ENCODE data around the gene C5orf63. TPM values are rescaled to one million over a fixed set of nuclear protein-coding genes. Genes with fewer than 3 reads are reported as not detected.

Gene C5orf63
- total and polyA plus RNA-seq, 10 of the 15 experiments (the other 5 are each of a cell fraction or from before 2014, with no cell fraction given): 8.7 to 54.3 (median 11.9) TPM

- POLR2A ChIA-PET: no interaction called here
- Histone ChIP-seq H3K4me2 (ENCODE audit: control insufficient read depth, insufficient read depth) (no peak overlapping the region), H2AFZ (ENCODE audit: control insufficient read depth, low read depth, low read length) (no peak overlapping the region), H3K9me3 (replicated peaks; ENCODE audit: control insufficient read depth, insufficient read depth, low read length) (no peaks in the 10 kb centered on the region), H3K4me1 (ENCODE audit: control insufficient read depth, insufficient read depth, low read length) (no peaks in the 10 kb centered on the region), H3K9ac (ENCODE audit: control insufficient read depth, insufficient read depth, low read length) (no peak overlapping the region), H3K27me3 (replicated peaks in 1 of 2; ENCODE audit: control insufficient read depth in 2 of 2, insufficient read depth in 2 of 2, low read length in 1 of 2) (no peaks in the 10 kb centered on the region), H4K20me1 (ENCODE audit: control insufficient read depth, insufficient read depth) (no peaks in the 10 kb centered on the region), H3K4me3 (no peak overlapping the region), H3K79me2 (ENCODE audit: control insufficient read depth, insufficient read depth, low read length) (no peaks in the 10 kb centered on the region), H3K27ac (ENCODE audit: control insufficient read depth, insufficient read depth) (no peak overlapping the region), H3K36me3 (ENCODE audit: control insufficient read depth in 2 of 2, insufficient read depth in 2 of 2, low read length in 1 of 2) (no peaks in the 10 kb centered on the region)
- no peak for FAIRE-seq
- CTCF ChIA-PET: interaction anchor here (0.9 kb wide), 1 partner anchor 766 kb away, joined by 3 read pairs; no protein-coding TSS in a partner anchor
- intact Hi-C loops (cut with micrococcal nuclease; ENCODE audit: unreplicated experiment): no loop called here
- DNase-seq (ENCODE audit: low read depth, low spot score): no peak
- in situ Hi-C loops (cut with MboI): no loop called here
- no TSS peak for BruUV-seq (replicated peaks)
- TF ChIP-seq JUND (IDR thresholded peaks at IDR 0.05; ENCODE audit: low read depth, low read length) (no peak), BACH1 (IDR thresholded peaks at IDR 0.05; ENCODE audit: borderline replicate concordance) (no peak), MXI1 (IDR thresholded peaks at IDR 0.05; ENCODE audit: low read depth, low read length) (no peak), RUNX3 (IDR thresholded peaks at IDR 0.05; ENCODE audit: low read length) (no peak), TCF12 (IDR thresholded peaks at IDR 0.05; ENCODE audit: low read depth, low read length) (no peak), HDGF (IDR thresholded peaks at IDR 0.05) (no peak)
- RAD21 ChIA-PET (ENCODE audit: unreplicated experiment): no interaction called here
- no peak for ATAC-seq
- SMC1A ChIA-PET (ENCODE audit: uncharacterized antibody, unreplicated experiment): interaction anchor here (1.3 kb wide), 1 partner anchor 207 kb away, joined by 3 read pairs; no protein-coding TSS in a partner anchor
- 51% methylated on average over 2 of the region's 3 CpGs for WGBS (ENCODE audit: insufficient coverage, insufficient replicate concordance, low lambda C conversion rate, missing lambda C conversion rate)
Observed at GRCh38 chr5:127098241-127098640, 24.9 kb upstream of the C5orf63 start.

- ChIA-PET RAD21 (ENCODE audit: unreplicated experiment) (no interaction called here), SMC1A (ENCODE audit: uncharacterized antibody, unreplicated experiment) (interaction anchor here (1.1 kb wide), 1 partner anchor 133 kb away, joined by 4 read pairs; no protein-coding TSS in a partner anchor), CTCF (no interaction called here), POLR2A (no interaction called here)
- Histone ChIP-seq H3K9ac (ENCODE audit: control insufficient read depth, insufficient read depth, low read length) (no peak overlapping the region), H3K36me3 (ENCODE audit: control insufficient read depth in 2 of 2, insufficient read depth in 2 of 2, low read length in 1 of 2) (no peaks in the 10 kb centered on the region), H3K4me2 (ENCODE audit: control insufficient read depth, insufficient read depth) (no peak overlapping the region), H3K9me3 (replicated peaks; ENCODE audit: control insufficient read depth, insufficient read depth, low read length) (no peaks in the 10 kb centered on the region), H4K20me1 (ENCODE audit: control insufficient read depth, insufficient read depth) (no peaks in the 10 kb centered on the region), H3K27me3 (replicated peaks in 1 of 2; ENCODE audit: control insufficient read depth in 2 of 2, insufficient read depth in 2 of 2, low read length in 1 of 2) (no peaks in the 10 kb centered on the region), H3K4me1 (ENCODE audit: control insufficient read depth, insufficient read depth, low read length) (no peaks in the 10 kb centered on the region), H2AFZ (ENCODE audit: control insufficient read depth, low read depth, low read length) (no peak overlapping the region), H3K4me3 (no peak overlapping the region), H3K79me2 (ENCODE audit: control insufficient read depth, insufficient read depth, low read length) (no peaks in the 10 kb centered on the region), H3K27ac (ENCODE audit: control insufficient read depth, insufficient read depth) (no peak overlapping the region)
- 74% methylated on average over 3 of the region's 3 CpGs for WGBS (ENCODE audit: insufficient coverage, insufficient replicate concordance, low lambda C conversion rate, missing lambda C conversion rate)
- DNase-seq (ENCODE audit: low read depth, low spot score) (no peak), ATAC-seq (no peak), FAIRE-seq (no peak)
- intact Hi-C loops (cut with micrococcal nuclease; ENCODE audit: unreplicated experiment) (no loop called here), in situ Hi-C loops (cut with MboI) (no loop called here)
- no TSS peak for BruUV-seq (replicated peaks)
- no peak for TF ChIP-seq ZSCAN29 (IDR thresholded peaks at IDR 0.05)
- TF ChIP-seq ATF7 (IDR thresholded peaks at IDR 0.05; ENCODE audit: low read depth): no peak
- TF ChIP-seq KDM1A (IDR thresholded peaks at IDR 0.05; ENCODE audit: borderline replicate concordance): no peak
- TF ChIP-seq IRF3 (IDR thresholded peaks at IDR 0.05): no peak
- no peak for TF ChIP-seq EP300 (IDR thresholded peaks at IDR 0.05; ENCODE audit: borderline replicate concordance in 1 of 2, control insufficient read depth in 1 of 2, low read depth in 2 of 2, low read length in 2 of 2)
- TF ChIP-seq, protein P1, sequence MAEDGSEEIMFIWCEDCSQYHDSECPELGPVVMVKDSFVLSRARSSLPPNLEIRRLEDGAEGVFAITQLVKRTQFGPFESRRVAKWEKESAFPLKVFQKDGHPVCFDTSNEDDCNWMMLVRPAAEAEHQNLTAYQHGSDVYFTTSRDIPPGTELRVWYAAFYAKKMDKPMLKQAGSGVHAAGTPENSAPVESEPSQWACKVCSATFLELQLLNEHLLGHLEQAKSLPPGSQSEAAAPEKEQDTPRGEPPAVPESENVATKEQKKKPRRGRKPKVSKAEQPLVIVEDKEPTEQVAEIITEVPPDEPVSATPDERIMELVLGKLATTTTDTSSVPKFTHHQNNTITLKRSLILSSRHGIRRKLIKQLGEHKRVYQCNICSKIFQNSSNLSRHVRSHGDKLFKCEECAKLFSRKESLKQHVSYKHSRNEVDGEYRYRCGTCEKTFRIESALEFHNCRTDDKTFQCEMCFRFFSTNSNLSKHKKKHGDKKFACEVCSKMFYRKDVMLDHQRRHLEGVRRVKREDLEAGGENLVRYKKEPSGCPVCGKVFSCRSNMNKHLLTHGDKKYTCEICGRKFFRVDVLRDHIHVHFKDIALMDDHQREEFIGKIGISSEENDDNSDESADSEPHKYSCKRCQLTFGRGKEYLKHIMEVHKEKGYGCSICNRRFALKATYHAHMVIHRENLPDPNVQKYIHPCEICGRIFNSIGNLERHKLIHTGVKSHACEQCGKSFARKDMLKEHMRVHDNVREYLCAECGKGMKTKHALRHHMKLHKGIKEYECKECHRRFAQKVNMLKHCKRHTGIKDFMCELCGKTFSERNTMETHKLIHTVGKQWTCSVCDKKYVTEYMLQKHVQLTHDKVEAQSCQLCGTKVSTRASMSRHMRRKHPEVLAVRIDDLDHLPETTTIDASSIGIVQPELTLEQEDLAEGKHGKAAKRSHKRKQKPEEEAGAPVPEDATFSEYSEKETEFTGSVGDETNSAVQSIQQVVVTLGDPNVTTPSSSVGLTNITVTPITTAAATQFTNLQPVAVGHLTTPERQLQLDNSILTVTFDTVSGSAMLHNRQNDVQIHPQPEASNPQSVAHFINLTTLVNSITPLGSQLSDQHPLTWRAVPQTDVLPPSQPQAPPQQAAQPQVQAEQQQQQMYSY (CRISPR knock-in tag; IDR thresholded peaks at IDR 0.05): no peak
- TF ChIP-seq NR2F1 (conservative IDR thresholded peaks at IDR 0.05): no peak
- no peak for TF ChIP-seq CREM (IDR thresholded peaks at IDR 0.05; ENCODE audit: low read depth)
- TF ChIP-seq FOXM1 (IDR thresholded peaks at IDR 0.05; ENCODE audit: low read depth, low read length): no peak
- no peak for TF ChIP-seq JUNB (IDR thresholded peaks at IDR 0.05)
Observed at GRCh38 chr5:127097278-127097677, 24.0 kb upstream of the C5orf63 start.

Data from GM12878 (cell line).